ENCODE results near the gene VWA3A. TPM values are rescaled to one million over a fixed set of nuclear protein-coding genes. Genes with fewer than 3 reads are reported as not detected.
"Not testable (repeated sequence)": the region's sequence is repeated elsewhere in the genome, so short reads cannot be mapped to it uniquely, and the experiment has no call there.

Gene VWA3A
- polyA plus RNA-seq (ENCODE audit: insufficient read length in 4 of 4): 1 to 10 TPM in 3 of 4 donors, under 1 TPM in 1; 0.96 to 6.0 (median 2.3) TPM

- DNase-seq (ENCODE audit: low read depth in 4 of 4, low spot score in 2 of 4): peak in 3 of 4 donors; percentile 47 to 57 (median 49)
Measured at GRCh38 chr16:22092143-22092933, at the start of gene VWA3A. Gene VWA3A, plus strand, starts transcription at chr16:22092541. Its CDS starts 97 bp downstream, at chr16:22092638.

DNA sequence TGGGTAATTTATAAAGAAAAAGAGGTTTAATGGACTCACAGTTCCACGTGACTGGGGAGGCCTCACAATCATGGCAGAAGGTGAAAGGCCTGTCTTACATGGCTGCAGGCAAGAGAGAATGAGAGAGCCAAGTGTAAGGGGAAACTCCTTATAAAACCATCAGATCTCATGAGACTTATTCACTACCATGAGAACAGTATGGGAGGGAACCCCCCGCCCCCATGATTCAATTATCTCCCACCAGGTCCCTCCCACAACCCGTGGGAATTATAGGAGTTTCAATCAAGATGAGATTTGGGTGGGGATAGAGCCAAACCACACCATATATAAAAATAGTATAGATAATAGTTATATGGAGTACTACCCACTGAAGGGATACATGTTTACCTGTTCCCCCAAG, 48.5 kb upstream of the VWA3A start:
- not testable (repeated sequence) for DNase-seq (ENCODE audit: low read depth in 4 of 4, low spot score in 2 of 4)

- not testable (repeated sequence) for DNase-seq (ENCODE audit: low read depth in 4 of 4, low spot score in 2 of 4)
Measured at GRCh38 chr16:22045888-22046287, 46.5 kb upstream of the VWA3A start.

GRCh38 chr16:22050963-22051362, 41.4 kb upstream of the VWA3A start:
- no peak for DNase-seq (ENCODE audit: low read depth in 4 of 4, low spot score in 2 of 4)

DNA sequence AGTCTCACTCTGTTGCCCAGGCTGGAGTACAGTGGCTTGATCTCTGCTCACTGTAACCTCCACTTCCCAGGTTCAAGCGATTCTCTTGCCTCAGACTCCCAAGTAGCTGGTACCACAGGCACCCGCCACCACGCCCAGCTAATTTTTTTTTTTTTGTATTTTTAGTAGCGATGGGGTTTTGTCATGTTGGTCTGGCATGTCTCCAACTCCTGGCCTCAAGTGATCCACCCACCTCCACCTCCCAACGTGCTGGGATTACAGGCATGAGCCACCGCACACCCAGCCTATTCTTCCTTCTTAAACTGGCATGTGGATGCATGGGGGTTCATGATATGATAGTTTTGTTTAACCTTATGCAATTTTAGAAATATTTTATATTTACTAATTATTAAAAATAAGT, 39.4 kb upstream of the VWA3A start:
- no peak for DNase-seq (ENCODE audit: low read depth in 4 of 4, low spot score in 2 of 4)

DNA sequence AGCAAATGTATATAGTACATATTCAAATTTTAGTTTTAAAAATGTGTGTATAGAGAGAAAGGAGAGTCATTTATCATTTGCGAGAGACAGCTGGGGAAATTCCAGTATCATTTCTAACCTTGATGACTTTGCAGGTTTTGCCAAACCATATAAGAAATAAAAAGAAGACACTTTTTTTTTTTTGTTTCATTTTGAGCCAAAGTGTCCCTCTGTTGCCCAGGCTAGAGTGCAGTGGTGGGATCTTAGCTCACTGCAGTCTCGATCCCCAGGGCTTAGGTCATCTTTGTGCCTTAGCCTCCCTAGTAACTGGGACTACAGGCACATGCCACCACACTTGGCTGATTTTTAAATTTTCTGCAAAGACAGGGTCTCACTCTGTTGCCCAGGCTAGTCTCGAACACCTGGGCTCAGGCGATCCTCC, 38.4 kb upstream of the VWA3A start:
- no peak for DNase-seq (ENCODE audit: low read depth in 4 of 4, low spot score in 2 of 4)

DNA sequence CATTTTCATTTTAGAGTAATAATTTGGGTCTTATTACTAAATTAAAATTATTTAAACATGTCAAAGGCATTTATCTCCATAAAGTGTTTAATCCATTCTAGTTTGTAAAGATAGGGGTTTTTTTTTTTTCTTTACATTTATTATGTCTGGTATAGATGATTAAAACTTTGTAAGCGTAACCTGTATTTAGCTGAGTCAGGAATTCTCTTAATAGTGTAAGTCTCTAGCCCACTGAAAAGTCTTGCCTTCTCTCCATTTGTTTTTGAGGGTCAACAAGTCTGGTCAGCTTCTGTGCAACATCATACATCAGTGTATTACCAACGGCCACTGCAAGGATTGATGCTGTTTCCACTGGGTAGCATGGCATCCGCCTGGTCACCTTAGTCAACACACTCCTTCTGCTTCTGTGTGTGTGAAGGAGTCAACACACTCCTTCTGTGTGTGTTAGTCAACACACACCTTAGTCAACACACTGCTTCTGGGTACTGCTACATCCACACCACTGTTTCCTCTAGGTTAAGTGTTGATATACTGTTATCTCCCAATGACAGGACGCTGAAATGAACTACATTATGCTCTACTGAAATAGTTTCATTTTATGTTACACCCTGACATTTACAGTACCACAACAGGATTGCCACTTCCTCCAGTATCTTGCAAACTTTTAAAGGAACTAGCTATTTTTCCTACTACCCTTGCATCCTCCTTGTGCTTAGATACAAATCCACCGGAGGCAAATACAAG, 37.3 kb upstream of the VWA3A start:
- DNase-seq (ENCODE audit: low read depth in 4 of 4, low spot score in 2 of 4): no peak

DNA sequence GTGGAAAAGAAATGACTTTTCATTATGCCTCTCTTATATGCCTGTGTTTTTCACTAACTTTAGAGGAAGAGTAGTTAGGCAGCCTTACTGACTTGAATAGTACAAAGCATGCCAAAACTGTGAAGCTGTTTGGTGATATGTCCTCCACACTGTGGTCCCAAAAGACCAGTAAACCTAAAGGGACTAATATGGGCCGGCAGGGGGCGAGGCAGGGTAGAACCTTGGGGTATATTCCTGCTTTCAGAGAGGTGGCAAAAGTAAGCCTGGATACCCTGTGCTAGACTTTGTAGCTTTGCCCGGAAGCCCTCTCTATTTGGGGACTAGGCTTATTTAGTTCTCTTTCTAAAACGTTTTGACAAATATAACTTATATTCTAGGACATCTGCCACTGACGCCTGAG, 36.5 kb upstream of the VWA3A start:
- no peak for DNase-seq (ENCODE audit: low read depth in 4 of 4, low spot score in 2 of 4)

GRCh38 chr16:22063888-22064467, 28.4 kb upstream of the VWA3A start:
- DNase-seq (ENCODE audit: low read depth in 4 of 4, low spot score in 2 of 4): no peak

- no peak for DNase-seq (ENCODE audit: low read depth in 4 of 4, low spot score in 2 of 4)
Measured at GRCh38 chr16:22065252-22065651, 27.1 kb upstream of the VWA3A start.

GRCh38 chr16:22070361-22071330, 21.7 kb upstream of the VWA3A start:
- no peak for DNase-seq (ENCODE audit: low read depth in 4 of 4, low spot score in 2 of 4)

- DNase-seq (ENCODE audit: low read depth in 4 of 4, low spot score in 2 of 4): no peak
Measured at GRCh38 chr16:22071331-22071910, 20.9 kb upstream of the VWA3A start.

DNA sequence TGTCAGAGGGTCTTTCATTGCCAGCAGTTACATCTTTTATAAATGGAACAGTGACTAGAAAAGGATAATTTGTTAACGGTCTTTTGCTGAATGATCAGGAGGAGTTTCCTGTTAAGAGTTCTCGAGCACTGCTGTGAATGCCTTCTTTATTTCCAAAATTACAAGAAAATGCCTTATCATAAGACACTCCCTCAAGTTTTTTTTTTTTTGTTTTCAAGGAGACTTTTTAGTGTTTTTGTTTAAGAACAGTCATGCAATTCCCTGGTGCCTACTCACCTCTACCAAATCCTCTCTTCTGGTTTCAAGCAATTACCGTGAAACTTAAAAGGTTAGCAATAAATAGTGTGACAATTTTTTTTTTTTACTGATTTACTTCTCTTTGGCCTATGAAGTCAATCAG, 19.0 kb upstream of the VWA3A start:
- DNase-seq (ENCODE audit: low read depth in 4 of 4, low spot score in 2 of 4): no peak

DNA sequence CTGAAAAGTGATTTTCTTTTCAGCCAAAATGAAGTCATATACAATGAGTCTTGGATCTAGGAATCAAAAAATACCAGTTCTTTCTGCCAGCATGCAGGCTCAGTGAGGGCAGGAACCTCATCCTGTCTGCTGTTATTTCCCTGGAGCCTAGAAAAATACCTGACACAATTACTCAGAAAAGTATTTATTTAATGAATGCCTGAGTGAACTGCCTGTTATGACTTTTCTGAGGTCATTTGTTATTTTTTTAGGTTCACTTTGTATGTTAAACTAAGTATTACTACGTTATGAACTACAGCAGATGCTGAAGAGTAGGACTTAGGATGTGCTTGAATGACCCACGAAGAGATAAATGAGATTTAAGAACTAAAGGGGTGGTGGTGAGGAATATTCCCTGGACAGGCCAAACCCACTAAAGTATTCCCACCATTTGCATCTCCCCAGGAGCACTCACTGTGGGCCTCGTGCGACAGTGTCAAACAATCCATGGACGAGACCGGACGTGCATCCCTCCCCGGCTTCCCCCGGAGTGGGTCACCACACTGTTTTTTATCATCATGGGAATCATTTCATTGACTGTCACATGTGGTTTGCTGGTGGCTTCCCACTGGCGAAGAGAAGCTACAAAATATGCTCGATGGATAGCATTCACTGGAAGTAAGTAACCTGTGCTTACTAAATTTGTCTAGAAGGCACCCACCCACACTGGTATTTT, 17.1 kb upstream of the VWA3A start:
- DNase-seq (ENCODE audit: low read depth in 4 of 4, low spot score in 2 of 4): no peak

DNA sequence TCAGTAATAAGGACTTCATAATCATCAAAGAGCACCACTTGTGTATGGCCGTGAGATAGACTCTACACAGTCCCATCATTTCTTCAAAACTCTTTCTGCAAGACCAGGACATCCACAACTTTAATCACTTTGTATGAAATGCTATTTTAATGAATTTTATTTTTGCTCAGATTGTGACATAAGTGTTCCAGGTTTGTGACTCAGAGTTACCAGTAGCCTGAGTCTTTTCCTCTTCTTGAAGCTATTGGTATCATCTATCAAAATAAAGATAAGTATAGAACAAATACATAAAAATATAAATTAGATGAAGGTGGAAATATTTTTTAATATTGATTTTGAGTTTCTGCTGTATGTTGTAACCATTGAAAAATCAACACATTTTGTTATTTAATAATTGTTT, 16.6 kb upstream of the VWA3A start:
- no peak for DNase-seq (ENCODE audit: low read depth in 4 of 4, low spot score in 2 of 4)

- DNase-seq (ENCODE audit: low read depth in 4 of 4, low spot score in 2 of 4): peak in 2 of 4 donors; percentile 18 to 25
Measured at GRCh38 chr16:22077700-22078313, 14.5 kb upstream of the VWA3A start.

DNA sequence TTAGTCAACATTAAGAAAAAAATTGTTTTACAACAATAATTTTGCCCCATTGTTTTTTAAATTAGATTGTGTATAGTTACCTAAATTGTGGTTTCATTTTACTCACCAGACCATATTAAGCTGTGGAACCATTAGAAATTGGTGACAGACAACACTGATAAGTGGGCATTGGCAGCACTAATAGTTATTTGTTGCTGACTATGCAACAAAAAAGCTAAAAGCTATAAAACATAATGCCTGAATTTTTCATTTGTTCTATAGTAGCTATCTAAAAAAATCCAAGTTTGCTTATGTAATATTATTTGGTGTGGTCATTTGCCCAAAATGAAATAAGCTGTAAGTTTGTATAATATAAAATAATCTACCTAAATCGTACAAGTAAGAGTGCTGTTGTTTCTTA, 13.7 kb upstream of the VWA3A start:
- no peak for DNase-seq (ENCODE audit: low read depth in 4 of 4, low spot score in 2 of 4)

GRCh38 chr16:22081050-22081449, 11.3 kb upstream of the VWA3A start:
- DNase-seq (ENCODE audit: low read depth in 4 of 4, low spot score in 2 of 4): no peak

GRCh38 chr16:22086440-22086839, 5.9 kb upstream of the VWA3A start:
- no peak for DNase-seq (ENCODE audit: low read depth in 4 of 4, low spot score in 2 of 4)
